Hepatocyte (in vitro differentiated cells): ENCODE data around the gene HGD. TPM values are rescaled to one million over a fixed set of nuclear protein-coding genes. Genes with fewer than 3 reads are reported as not detected.
"Not testable (repeated sequence)": the region's sequence is repeated elsewhere in the genome, so short reads cannot be mapped to it uniquely, and the experiment has no call there.

ENCODE experiments used
- DNase-seq: peaks from one replicate; pipeline ENCODE4 v3.0.0-alpha.2; 2016; ENCODE audit warnings: low spot score
- H2AFZ ChIP-seq: fragments of 200-600 bp; sonication (generic); 2 replicates; pipeline ENCODE4 v1.6.0; 2016; ENCODE audit warnings: antibody characterized with exemption, mild to moderate bottlenecking
- H3K27ac ChIP-seq: fragments of 200-600 bp; sonication (generic); 2 replicates; pipeline ENCODE4 v1.5.1; 2016; ENCODE audit warnings: mild to moderate bottlenecking
- H3K27me3 ChIP-seq: fragments of 200-600 bp; sonication (generic); 2 replicates; pipeline ENCODE4 v1.6.1; 2016
- H3K36me3 ChIP-seq: fragments of 200-600 bp; sonication (generic); replicated peaks from 2 replicates; pipeline ENCODE4 v1.5.1; 2016; ENCODE audit warnings: low read depth; ENCODE audit not compliant: insufficient read depth
- H3K4me1 ChIP-seq: fragments of 200-600 bp; sonication (generic); 2 replicates; pipeline ENCODE4 v1.5.1; 2016; ENCODE audit warnings: mild to moderate bottlenecking, moderate library complexity; ENCODE audit not compliant: insufficient read depth
- H3K4me2 ChIP-seq: fragments of 200-600 bp; sonication (generic); 2 replicates; pipeline ENCODE4 v1.6.0; 2016
- H3K4me3 ChIP-seq: fragments of 200-600 bp; sonication (generic); 2 replicates; pipeline ENCODE4 v1.5.1; 2016; ENCODE audit warnings: mild to moderate bottlenecking
- H3K79me2 ChIP-seq: fragments of 200-600 bp; sonication (generic); 2 replicates; pipeline ENCODE4 v1.6.0; 2017; ENCODE audit warnings: mild to moderate bottlenecking
- H3K9me2 ChIP-seq: fragments of 200-600 bp; sonication (generic); replicated peaks from 2 replicates; pipeline ENCODE4 v1.6.0; 2017; ENCODE audit warnings: mild to moderate bottlenecking; ENCODE audit not compliant: insufficient read depth
- H3K9me3 ChIP-seq: fragments of 200-600 bp; sonication (generic); 2 replicates; pipeline ENCODE4 v1.5.1; 2016; ENCODE audit warnings: low read depth, mild to moderate bottlenecking
- H4K20me1 ChIP-seq: fragments of 200-600 bp; sonication (generic); 2 replicates; pipeline ENCODE4 v1.6.0; 2016; ENCODE audit warnings: mild to moderate bottlenecking; ENCODE audit not compliant: insufficient read depth, poor library complexity, severe bottlenecking
- CTCF ChIP-seq: fragments of 200-600 bp; sonication (generic); IDR thresholded peaks from 2 replicates; pipeline ENCODE4 v1.5.1; 2016; ENCODE audit warnings: antibody characterized with exemption, mild to moderate bottlenecking; ENCODE audit not compliant: poor library complexity
- EZH2 ChIP-seq: fragments of 200-600 bp; sonication (generic); IDR thresholded peaks from 2 replicates; pipeline ENCODE4 v1.6.1; 2016; ENCODE audit warnings: antibody characterized with exemption, mild to moderate bottlenecking, borderline replicate concordance
- EZH2phosphoT487 ChIP-seq: fragments of 200-600 bp; sonication (generic); IDR thresholded peaks from one replicate; pipeline ENCODE4 v1.6.1; 2018; ENCODE audit warnings: antibody characterized with exemption, mild to moderate bottlenecking, low read depth, moderate library complexity; ENCODE audit not compliant: unreplicated experiment, severe bottlenecking
- WGBS: methylation state at CpG from one replicate; pipeline ENCODE4 v1.1.6; 2016; ENCODE audit warnings: low lambda C conversion rate; ENCODE audit errors: missing lambda C conversion rate; 5-methylcytosine and 5-hydroxymethylcytosine counted together
- polyA plus RNA-seq: library from polyadenylated mRNA; unstranded; fragments of >200 nt; fragmentation: Nextera tagmentation; extraction: Ambion mirVana; gene quantifications from 2 replicates; pipeline ENCODE4 v1.2.1, GENCODE V29; 2016
- total RNA-seq: library from RNA; depleted of rRNA; stranded (reverse); fragments of >200 nt; gene quantifications from 2 replicates; pipeline ENCODE4 v1.2.3, GENCODE V29; 2014

HGD gene
- total and polyA plus RNA-seq, 2 experiments from 2014 or later, result 63.6 to 64.6 TPM

- H3K4me2 ChIP-seq, result no peak overlapping the region
- no peak overlapping the region for H3K27ac ChIP-seq
- TF ChIP-seq CTCF, result no peak
- no peak for TF ChIP-seq EZH2phosphoT487
- TF ChIP-seq EZH2, result no peak
- H3K9me2 ChIP-seq, result no peaks in the 10 kb centered on the region
- 100% methylated on average over 2 of the region's 2 CpGs for WGBS
- no peak overlapping the region for H2AFZ ChIP-seq
- no peaks in the 10 kb centered on the region for H4K20me1 ChIP-seq
- no peak for DNase-seq
- no peaks in the 10 kb centered on the region for H3K36me3 ChIP-seq
- H3K4me1 ChIP-seq, result no peaks in the 10 kb centered on the region
- no peaks in the 10 kb centered on the region for H3K9me3 ChIP-seq
- no peak overlapping the region for H3K4me3 ChIP-seq
- no peaks in the 10 kb centered on the region for H3K27me3 ChIP-seq
- no peaks in the 10 kb centered on the region for H3K79me2 ChIP-seq
These were observed 40.3 kb downstream of the HGD start for GRCh38 chr3:120641696-120642246.

- TF ChIP-seq CTCF (no peak), EZH2 (no peak), EZH2phosphoT487 (no peak)
- H3K36me3 ChIP-seq, result no peaks in the 10 kb centered on the region
These were observed 41.8 kb downstream of the HGD start for GRCh38 chr3:120640231-120640630.

GRCh38 chr3:120638820-120639219, 43.2 kb downstream of the HGD start:
- not testable (repeated sequence) for H4K20me1 ChIP-seq, H3K79me2 ChIP-seq, H2AFZ ChIP-seq, H3K9me2 ChIP-seq, H3K4me1 ChIP-seq, H3K9me3 ChIP-seq, H3K4me3 ChIP-seq, H3K27ac ChIP-seq, H3K4me2 ChIP-seq, H3K27me3 ChIP-seq, H3K36me3 ChIP-seq, DNase-seq
- 97% methylated on average over 4 of the region's 4 CpGs for WGBS

More at GRCh38 chr3:120640231-120640630, 41.8 kb downstream of the HGD start:
- no peaks in the 10 kb centered on the region for H3K79me2 ChIP-seq
- DNase-seq, result no peak
- no peaks in the 10 kb centered on the region for H3K9me3 ChIP-seq
- no peak overlapping the region for H3K4me2 ChIP-seq
- no peak overlapping the region for H3K27ac ChIP-seq
- no peaks in the 10 kb centered on the region for H4K20me1 ChIP-seq
- H3K4me1 ChIP-seq, result no peaks in the 10 kb centered on the region
- H3K27me3 ChIP-seq, result no peaks in the 10 kb centered on the region
- 100% methylated on average over 1 of the region's 1 CpG for WGBS
- no peak overlapping the region for H2AFZ ChIP-seq
- no peak overlapping the region for H3K4me3 ChIP-seq
- no peaks in the 10 kb centered on the region for H3K9me2 ChIP-seq

GRCh38 chr3:120637851-120638559, 44.0 kb downstream of the HGD start:
- DNase-seq, result no peak
- no peaks in the 10 kb centered on the region for H3K9me3 ChIP-seq
- TF ChIP-seq CTCF (no peak), EZH2phosphoT487 (no peak), EZH2 (no peak)
- WGBS, result 79% methylated on average over 6 of the region's 6 CpGs
- no peak overlapping the region for H2AFZ ChIP-seq
- H3K9me2 ChIP-seq, result no peaks in the 10 kb centered on the region
- no peaks in the 10 kb centered on the region for H3K79me2 ChIP-seq
- no peaks in the 10 kb centered on the region for H3K36me3 ChIP-seq
- no peak overlapping the region for H3K4me2 ChIP-seq
- no peak overlapping the region for H3K27ac ChIP-seq
- no peak overlapping the region for H3K4me3 ChIP-seq
- no peaks in the 10 kb centered on the region for H3K4me1 ChIP-seq
- no peaks in the 10 kb centered on the region for H3K27me3 ChIP-seq
- no peaks in the 10 kb centered on the region for H4K20me1 ChIP-seq
